ENCODE data around the gene CNIH1. TPM values are rescaled to one million over a fixed set of nuclear protein-coding genes. Genes with fewer than 3 reads are reported as not detected.

Gene CNIH1
- total and polyA plus RNA-seq, 7 experiments from 2014 or later, result 50.5 to 99.3 (median 59.7) TPM

DNA sequence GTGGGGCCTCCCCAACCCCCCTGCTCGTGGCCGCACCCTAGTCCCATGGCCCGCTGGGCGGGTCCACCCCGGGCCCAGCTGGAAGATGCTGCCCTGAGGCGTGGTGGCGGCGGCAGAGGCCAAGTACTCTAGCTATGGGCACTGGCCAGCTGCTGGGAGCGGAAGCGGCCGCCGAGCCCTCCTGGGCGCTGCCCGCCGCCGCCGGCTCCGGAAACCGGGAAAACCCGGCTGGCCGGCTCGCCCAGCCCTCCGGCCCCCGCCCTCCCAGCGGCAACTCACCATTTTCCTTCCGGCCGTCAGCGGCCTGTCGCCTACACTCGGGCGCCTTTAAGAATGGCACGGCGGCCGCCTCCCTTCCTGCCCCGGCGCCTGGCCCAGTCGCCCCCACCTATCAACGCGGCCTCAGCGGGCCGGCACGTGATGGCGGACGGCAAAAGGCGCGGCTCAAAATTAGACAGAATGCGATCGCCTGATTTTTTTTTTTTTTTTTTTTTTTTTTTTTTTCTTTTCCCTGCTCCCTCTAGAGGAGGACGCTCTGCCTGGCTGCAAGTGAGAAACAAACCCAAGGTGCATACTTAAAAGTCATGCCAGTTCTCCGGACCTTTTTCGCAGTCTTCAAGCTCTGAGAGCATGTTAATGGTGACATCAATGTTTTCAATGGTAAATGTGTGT, 47.6 kb upstream of the CNIH1 start, which contains the start of gene GMFB:
Gene GMFB (minus strand): TSS at position 335 of the 672 bp plus-strand sequence. CDS start 53 bp downstream, at position 282.
- peak within 1 kb of the TSS; percentile 86 for H3K27ac ChIP-seq (ENCODE audit: low read depth, low read length)
- peaks cover 0 to 7% (median 0%) of the 10 kb centered on the region in 11 donors for H3K9me3 Mint-ChIP-seq
- DNase-seq (peak; percentile 72 to 88 (median 84)), ATAC-seq (peak; percentile 97)
- H3K4me1 Mint-ChIP-seq, result peaks cover 42 to 69% (median 63%) of the 10 kb centered on the region in 7 donors
- peak within 1 kb of the TSS; percentile 80 to 96 (median 92) for H3K4me3 Mint-ChIP-seq
- peaks cover 17 to 18% of the 10 kb centered on the region in 2 donors for H3K4me1 ChIP-seq (ENCODE audit: control insufficient read depth in 2 of 2, insufficient read depth in 2 of 2, low read length in 2 of 2)
- peaks cover 0 to 3% (median 0%) of the 10 kb centered on the region in 5 donors for H3K27me3 Mint-ChIP-seq
- ChIA-PET CTCF (interaction anchor here (1.0 to 2.0 kb wide), 3 partner anchors 21 to 286 kb away, joined by 3 to 8 read pairs (median 4); partner anchors contain the start of gene CGRRF1), POLR2A (interaction anchor here (0.7 to 3.8 kb wide), 8 partner anchors 10 to 562 kb away, joined by 3 to 29 read pairs (median 3); partner anchors contain the start of genes CGRRF1 and MAPK1IP1L)
- H3K36me3 ChIP-seq (ENCODE audit: control insufficient read depth in 2 of 3, insufficient read depth in 3 of 3, low read length in 3 of 3), result peaks cover 0 to 5% (median 0%) of the 10 kb centered on the region in 3 experiments
- intact Hi-C loops (cut with micrococcal nuclease), result loop anchor here (1.0 to 10.0 kb wide), 10 partner anchors 21 to 1336 kb away; partner anchors contain the start of genes CGRRF1 (in 2 of the 2), CNIH1 (in 2 of the 2), DDHD1 (in 1 of the 2) and GCH1 (in 1 of the 2)
- no peaks in the 10 kb centered on the region for H3K27me3 ChIP-seq (ENCODE audit: control insufficient read depth in 2 of 2, insufficient read depth in 2 of 2, low read length in 2 of 2)
- peak within 1 kb of the TSS; percentile 77 to 99 (median 97) for H3K27ac Mint-ChIP-seq
- H3K9me3 ChIP-seq (ENCODE audit: control insufficient read depth in 2 of 3, low read length in 3 of 3), result no peaks in the 10 kb centered on the region
- peak within 1 kb of the TSS; percentile 65 for H3K4me3 ChIP-seq (ENCODE audit: low read length)
- peaks cover 0 to 10% (median 1%) of the 10 kb centered on the region in 5 donors for H3K36me3 Mint-ChIP-seq

GRCh38 chr14:54488318-54488645, 47.1 kb upstream of the CNIH1 start:
- Mint-ChIP-seq H3K4me3 (peak overlapping the region; percentile 80 to 96 (median 91)), H3K4me1 (peaks cover 47 to 74% (median 66%) of the 10 kb centered on the region in 7 donors), H3K9me3 (peaks cover 0 to 7% (median 0%) of the 10 kb centered on the region in 11 donors), H3K27me3 (peaks cover 0 to 3% (median 0%) of the 10 kb centered on the region in 5 donors), H3K36me3 (peaks cover 0 to 14% (median 3%) of the 10 kb centered on the region in 5 donors), H3K27ac (peak overlapping the region; percentile 77 to 97 (median 91))
- H3K27ac ChIP-seq (ENCODE audit: low read depth, low read length), result peak overlapping the region; percentile 86
- H3K9me3 ChIP-seq (ENCODE audit: control insufficient read depth in 2 of 3, low read length in 3 of 3), result no peaks in the 10 kb centered on the region
- intact Hi-C loops (cut with micrococcal nuclease), result loop anchor here (1.0 to 10.0 kb wide), 7 partner anchors 21 to 1335 kb away; partner anchors contain the start of genes CGRRF1 (in 2 of the 2), DDHD1 (in 1 of the 2), GCH1 (in 1 of the 2) and SAMD4A (in 1 of the 2)
- H3K4me1 ChIP-seq (ENCODE audit: control insufficient read depth in 2 of 2, insufficient read depth in 2 of 2, low read length in 2 of 2), result peaks cover 17 to 18% of the 10 kb centered on the region in 2 donors
- peak overlapping the region; percentile 65 for H3K4me3 ChIP-seq (ENCODE audit: low read length)
- H3K27me3 ChIP-seq (ENCODE audit: control insufficient read depth in 2 of 2, insufficient read depth in 2 of 2, low read length in 2 of 2), result no peaks in the 10 kb centered on the region
- ATAC-seq (no peak), DNase-seq (peak in 1 of 9 donors; percentile 33)
- peaks cover 0 to 10% (median 0%) of the 10 kb centered on the region in 3 experiments for H3K36me3 ChIP-seq (ENCODE audit: control insufficient read depth in 2 of 3, insufficient read depth in 3 of 3, low read length in 3 of 3)
- ChIA-PET CTCF (interaction anchor here (1.0 kb wide), 2 partner anchors 46 to 288 kb away, joined by 3 read pairs; no protein-coding TSS in a partner anchor), POLR2A (interaction anchor here (0.7 to 3.8 kb wide), 5 partner anchors 11 to 80 kb away, joined by 3 to 29 read pairs (median 4); partner anchors contain the start of gene CGRRF1)

DNA sequence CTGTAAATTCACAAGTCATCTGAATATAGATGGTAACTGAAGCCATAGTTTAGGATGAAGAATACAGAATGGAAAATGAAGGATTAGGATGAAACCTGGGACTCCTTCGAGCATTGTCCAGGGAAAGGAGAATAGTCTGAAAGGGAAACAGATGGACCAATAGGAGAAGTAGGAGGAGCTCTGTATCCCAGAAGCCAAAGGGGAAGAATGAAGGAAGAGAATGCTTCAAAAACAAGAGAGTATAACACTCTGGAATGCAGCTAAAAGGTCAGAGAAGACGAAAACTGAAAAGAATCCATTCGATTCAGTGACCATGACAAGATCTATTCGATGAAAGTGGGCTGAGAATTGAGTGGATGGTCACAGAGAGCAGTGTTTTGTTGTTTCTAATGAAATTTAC, 46.6 kb upstream of the CNIH1 start:
- ChIA-PET CTCF (interaction anchor here (0.6 to 1.0 kb wide), 3 partner anchors 38 to 289 kb away, joined by 3 to 4 read pairs (median 3); no protein-coding TSS in a partner anchor), POLR2A (interaction anchor here (0.7 to 3.8 kb wide), 3 partner anchors 22 to 80 kb away, joined by 3 to 29 read pairs (median 4); partner anchors contain the start of gene CGRRF1)
- peaks cover 17 to 21% of the 10 kb centered on the region in 2 donors for H3K4me1 ChIP-seq (ENCODE audit: control insufficient read depth in 2 of 2, insufficient read depth in 2 of 2, low read length in 2 of 2)
- Mint-ChIP-seq H3K9me3 (peaks cover 0 to 7% (median 0%) of the 10 kb centered on the region in 11 donors), H3K36me3 (peaks cover 3 to 17% (median 6%) of the 10 kb centered on the region in 5 donors), H3K27me3 (peaks cover 0 to 3% (median 0%) of the 10 kb centered on the region in 5 donors), H3K4me1 (peaks cover 49 to 79% (median 69%) of the 10 kb centered on the region in 7 donors), H3K4me3 (peak overlapping the region; percentile 80 to 96 (median 91)), H3K27ac (peak overlapping the region; percentile 77 to 97 (median 91))
- DNase-seq (no peak), ATAC-seq (no peak)
- intact Hi-C loops (cut with micrococcal nuclease), result loop anchor here (1.0 to 10.0 kb wide), 7 partner anchors 22 to 1335 kb away; partner anchors contain the start of genes CGRRF1 (in 2 of the 2), DDHD1 (in 1 of the 2), GCH1 (in 1 of the 2) and SAMD4A (in 1 of the 2)
- H3K27ac ChIP-seq (ENCODE audit: low read depth, low read length), result peak overlapping the region; percentile 86
- peaks cover 0 to 14% (median 0%) of the 10 kb centered on the region in 3 experiments for H3K36me3 ChIP-seq (ENCODE audit: control insufficient read depth in 2 of 3, insufficient read depth in 3 of 3, low read length in 3 of 3)
- H3K9me3 ChIP-seq (ENCODE audit: control insufficient read depth in 2 of 3, low read length in 3 of 3), result no peaks in the 10 kb centered on the region
- H3K27me3 ChIP-seq (ENCODE audit: control insufficient read depth in 2 of 2, insufficient read depth in 2 of 2, low read length in 2 of 2), result no peaks in the 10 kb centered on the region
- peak overlapping the region; percentile 65 for H3K4me3 ChIP-seq (ENCODE audit: low read length)

DNA sequence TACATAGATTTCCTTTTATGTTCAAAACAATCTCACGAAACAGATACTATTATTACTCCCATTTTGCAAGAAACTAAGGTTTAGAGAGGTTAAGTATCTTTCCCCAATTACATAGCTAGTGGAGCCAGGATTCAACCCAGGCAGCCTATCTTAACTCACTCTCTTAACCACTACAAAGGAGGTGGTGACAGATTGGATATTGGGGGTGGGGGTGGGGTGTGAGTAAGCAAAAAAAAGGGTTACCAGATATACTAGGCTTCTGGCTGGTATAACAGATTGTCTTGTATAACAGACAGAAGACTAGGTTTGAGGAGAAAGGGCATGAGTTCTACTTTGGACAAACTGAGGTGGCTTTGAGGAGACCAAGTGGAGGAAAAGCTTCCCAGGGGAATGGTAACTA, 45.5 kb upstream of the CNIH1 start:
- H3K27me3 Mint-ChIP-seq, result peaks cover 0 to 3% (median 0%) of the 10 kb centered on the region in 5 donors

GRCh38 chr14:54483846-54484245, 42.7 kb upstream of the CNIH1 start:
- Histone ChIP-seq H3K27ac (ENCODE audit: low read depth, low read length) (no peak overlapping the region), H3K9me3 (ENCODE audit: control insufficient read depth in 2 of 3, low read length in 3 of 3) (no peaks in the 10 kb centered on the region), H3K36me3 (ENCODE audit: control insufficient read depth in 2 of 3, insufficient read depth in 3 of 3, low read length in 3 of 3) (peaks cover 0 to 22% (median 9%) of the 10 kb centered on the region in 3 experiments), H3K27me3 (ENCODE audit: control insufficient read depth in 2 of 2, insufficient read depth in 2 of 2, low read length in 2 of 2) (no peaks in the 10 kb centered on the region), H3K4me3 (ENCODE audit: low read length) (no peak overlapping the region), H3K4me1 (ENCODE audit: control insufficient read depth in 2 of 2, insufficient read depth in 2 of 2, low read length in 2 of 2) (peaks cover 9 to 13% of the 10 kb centered on the region in 2 donors)
- Mint-ChIP-seq H3K27ac (peak overlapping the region in 4 of 9 donors; percentile 13 to 44 (median 26)), H3K36me3 (peaks cover 8 to 21% (median 8%) of the 10 kb centered on the region in 5 donors), H3K4me1 (peaks cover 45 to 63% (median 52%) of the 10 kb centered on the region in 7 donors), H3K9me3 (peaks cover 0 to under 1% (median 0%) of the 10 kb centered on the region in 11 donors), H3K4me3 (peak overlapping the region in 1 of 10 donors; percentile 80), H3K27me3 (peaks cover 0 to under 1% (median 0%) of the 10 kb centered on the region in 5 donors)
- ATAC-seq (no peak), DNase-seq (no peak)
- ChIA-PET CTCF (interaction anchor here (0.7 kb wide), 1 partner anchor 42 kb away, joined by 3 read pairs; no protein-coding TSS in a partner anchor), POLR2A (no interaction called here)
- intact Hi-C loops (cut with micrococcal nuclease), result loop anchor here in 1 of 2 donors (10.0 kb wide), 1 partner anchor 421 kb away; the partner anchor contains the start of gene GCH1

More for the DNA sequence above, 45.5 kb upstream of the CNIH1 start:
- Histone ChIP-seq H3K27me3 (ENCODE audit: control insufficient read depth in 2 of 2, insufficient read depth in 2 of 2, low read length in 2 of 2) (no peaks in the 10 kb centered on the region), H3K36me3 (ENCODE audit: control insufficient read depth in 2 of 3, insufficient read depth in 3 of 3, low read length in 3 of 3) (peaks cover 0 to 14% (median 8%) of the 10 kb centered on the region in 3 experiments), H3K4me3 (ENCODE audit: low read length) (no peak overlapping the region), H3K27ac (ENCODE audit: low read depth, low read length) (no peak overlapping the region), H3K9me3 (ENCODE audit: control insufficient read depth in 2 of 3, low read length in 3 of 3) (no peaks in the 10 kb centered on the region), H3K4me1 (ENCODE audit: control insufficient read depth in 2 of 2, insufficient read depth in 2 of 2, low read length in 2 of 2) (peaks cover 17 to 21% of the 10 kb centered on the region in 2 donors)
- ChIA-PET CTCF (interaction anchor here (0.6 kb wide), 1 partner anchor 20 kb away, joined by 3 read pairs; no protein-coding TSS in a partner anchor), POLR2A (interaction anchor here (0.7 to 3.8 kb wide), 3 partner anchors 23 to 414 kb away, joined by 3 to 29 read pairs (median 4); partner anchors contain the start of gene CGRRF1)
- intact Hi-C loops (cut with micrococcal nuclease), result loop anchor here (5.0 to 10.0 kb wide), 2 partner anchors 286 to 418 kb away; partner anchors contain the start of gene GCH1 (in 1 of the 2)
- DNase-seq (no peak), ATAC-seq (no peak)
- peaks cover 53 to 84% (median 71%) of the 10 kb centered on the region in 7 donors for H3K4me1 Mint-ChIP-seq
- H3K9me3 Mint-ChIP-seq, result peaks cover 0 to 7% (median 0%) of the 10 kb centered on the region in 11 donors
- peak overlapping the region; percentile 71 to 96 (median 90) for H3K4me3 Mint-ChIP-seq
- peak overlapping the region in 8 of 9 donors; percentile 28 to 92 (median 75) for H3K27ac Mint-ChIP-seq
- H3K36me3 Mint-ChIP-seq, result peaks cover 8 to 19% (median 9%) of the 10 kb centered on the region in 5 donors
